NCI-H2081 treated with DMSO at 0.1 percent for 48 hours (cell line): ENCODE data around the gene FAM83B.
"Not testable (repeated sequence)": the region's sequence is repeated elsewhere in the genome, so short reads cannot be mapped to it uniquely, and the experiment has no call there.

ENCODE experiments used
- DNase-seq: peaks from one replicate; lab custom pipeline; 2025; lab: John Stamatoyannopoulos, UW

The FAM83B gene, protein sequence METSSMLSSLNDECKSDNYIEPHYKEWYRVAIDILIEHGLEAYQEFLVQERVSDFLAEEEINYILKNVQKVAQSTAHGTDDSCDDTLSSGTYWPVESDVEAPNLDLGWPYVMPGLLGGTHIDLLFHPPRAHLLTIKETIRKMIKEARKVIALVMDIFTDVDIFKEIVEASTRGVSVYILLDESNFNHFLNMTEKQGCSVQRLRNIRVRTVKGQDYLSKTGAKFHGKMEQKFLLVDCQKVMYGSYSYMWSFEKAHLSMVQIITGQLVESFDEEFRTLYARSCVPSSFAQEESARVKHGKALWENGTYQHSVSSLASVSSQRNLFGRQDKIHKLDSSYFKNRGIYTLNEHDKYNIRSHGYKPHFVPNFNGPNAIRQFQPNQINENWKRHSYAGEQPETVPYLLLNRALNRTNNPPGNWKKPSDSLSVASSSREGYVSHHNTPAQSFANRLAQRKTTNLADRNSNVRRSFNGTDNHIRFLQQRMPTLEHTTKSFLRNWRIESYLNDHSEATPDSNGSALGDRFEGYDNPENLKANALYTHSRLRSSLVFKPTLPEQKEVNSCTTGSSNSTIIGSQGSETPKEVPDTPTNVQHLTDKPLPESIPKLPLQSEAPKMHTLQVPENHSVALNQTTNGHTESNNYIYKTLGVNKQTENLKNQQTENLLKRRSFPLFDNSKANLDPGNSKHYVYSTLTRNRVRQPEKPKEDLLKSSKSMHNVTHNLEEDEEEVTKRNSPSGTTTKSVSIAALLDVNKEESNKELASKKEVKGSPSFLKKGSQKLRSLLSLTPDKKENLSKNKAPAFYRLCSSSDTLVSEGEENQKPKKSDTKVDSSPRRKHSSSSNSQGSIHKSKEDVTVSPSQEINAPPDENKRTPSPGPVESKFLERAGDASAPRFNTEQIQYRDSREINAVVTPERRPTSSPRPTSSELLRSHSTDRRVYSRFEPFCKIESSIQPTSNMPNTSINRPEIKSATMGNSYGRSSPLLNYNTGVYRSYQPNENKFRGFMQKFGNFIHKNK

GRCh38 chr6:54846243-54846856 lies at the start of gene FAM83B:
Gene FAM83B (plus strand): TSS chr6:54846771. CDS start chr6:54870247, 23,476 bp downstream.
- DNase-seq: no peak

DNA sequence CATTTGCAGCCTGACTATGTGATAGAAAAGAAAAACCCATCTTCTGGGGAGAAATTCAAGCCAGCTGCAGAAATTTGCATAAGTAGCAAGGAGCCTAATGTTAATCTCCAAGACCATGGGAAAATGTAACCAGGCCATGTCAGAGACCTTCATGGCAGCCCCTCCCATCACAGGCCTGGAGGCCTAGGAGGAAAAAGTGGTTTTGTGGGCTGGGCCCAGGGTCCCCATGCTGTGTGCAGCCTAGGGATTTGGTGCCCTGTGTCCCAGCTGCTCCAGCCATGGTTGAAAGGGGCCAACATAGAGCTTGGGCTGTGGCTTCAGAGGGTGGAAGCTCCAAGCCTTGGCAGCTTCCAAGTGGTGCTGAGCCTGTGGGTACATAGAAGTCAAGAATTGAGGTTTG lies 49.7 kb upstream of the FAM83B start:
- DNase-seq: not testable (repeated sequence)

- no peak for DNase-seq
Measured at GRCh38 chr6:54800050-54800600, 46.4 kb upstream of the FAM83B start.

- no peak for DNase-seq
Measured at GRCh38 chr6:54801244-54801643, 45.3 kb upstream of the FAM83B start.

GRCh38 chr6:54801669-54802068 lies 44.9 kb upstream of the FAM83B start:
- DNase-seq: peak; percentile 32

- no peak for DNase-seq
Measured at GRCh38 chr6:54802775-54803634, 43.6 kb upstream of the FAM83B start.

GRCh38 chr6:54805077-54805476 lies 41.5 kb upstream of the FAM83B start:
- no peak for DNase-seq

GRCh38 chr6:54810147-54810546 lies 36.4 kb upstream of the FAM83B start:
- DNase-seq: no peak

DNA sequence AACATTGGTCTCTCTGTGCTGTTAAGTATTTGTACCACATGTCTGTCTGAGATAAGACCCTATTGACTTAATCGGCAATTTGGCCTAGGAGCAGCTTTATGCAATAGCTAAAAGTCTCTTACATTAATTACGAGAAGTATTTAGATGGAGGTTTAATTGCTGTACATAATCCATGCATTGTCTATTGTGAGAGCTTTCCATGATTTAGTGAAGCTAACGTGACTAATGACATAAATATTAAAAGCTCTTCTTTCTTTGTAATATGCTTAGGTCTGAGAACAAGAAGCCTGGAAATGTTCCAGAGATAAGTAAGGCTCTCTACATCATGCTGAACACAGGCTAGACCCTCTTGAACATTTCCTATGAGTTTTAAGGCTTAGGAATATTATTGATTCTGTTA lies 32.7 kb upstream of the FAM83B start:
- DNase-seq: no peak

GRCh38 chr6:54817236-54817635 lies 29.3 kb upstream of the FAM83B start:
- DNase-seq: no peak

- DNase-seq: no peak
Measured at GRCh38 chr6:54817834-54818233, 28.7 kb upstream of the FAM83B start.

DNA sequence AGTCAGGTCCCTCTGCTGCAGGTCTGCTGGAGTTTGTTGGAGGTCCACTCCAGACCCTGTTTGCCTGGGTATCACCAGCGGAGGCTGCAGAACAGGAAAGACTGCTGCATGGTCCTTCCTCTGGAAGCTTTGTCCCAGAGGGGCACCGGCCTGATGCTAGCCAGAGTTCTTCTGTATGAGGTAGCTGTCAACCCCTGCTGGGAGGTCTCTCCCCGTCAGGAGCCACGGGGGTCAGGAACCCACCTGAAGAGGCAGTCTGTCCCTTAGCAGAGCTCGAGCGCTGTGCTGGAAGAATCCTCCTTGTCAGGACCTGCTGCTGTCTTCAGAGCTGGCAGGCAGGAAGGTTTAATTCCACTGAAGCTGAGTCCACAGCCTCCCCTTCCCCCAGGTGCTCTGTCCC lies 22.3 kb upstream of the FAM83B start:
- not testable (repeated sequence) for DNase-seq

DNA sequence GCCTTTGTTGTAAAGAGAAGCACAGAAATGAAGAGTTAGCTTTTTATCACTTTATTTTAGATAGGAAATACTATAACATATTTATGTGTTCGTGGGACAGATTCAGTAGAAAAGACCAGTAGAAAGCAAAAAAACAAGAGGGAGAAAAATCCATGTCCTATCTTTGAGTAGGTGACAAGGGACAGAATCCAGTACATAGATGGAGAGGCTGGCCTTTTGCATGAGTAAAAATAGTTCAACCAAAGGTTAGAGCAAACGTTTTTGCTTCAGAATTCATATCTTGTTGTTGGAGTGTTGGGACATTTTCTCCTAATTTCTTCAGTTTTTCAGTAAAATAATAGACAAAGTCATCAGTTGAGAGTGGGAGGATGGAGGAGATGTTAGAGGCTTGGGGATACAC lies 19.6 kb upstream of the FAM83B start:
- no peak for DNase-seq

DNA sequence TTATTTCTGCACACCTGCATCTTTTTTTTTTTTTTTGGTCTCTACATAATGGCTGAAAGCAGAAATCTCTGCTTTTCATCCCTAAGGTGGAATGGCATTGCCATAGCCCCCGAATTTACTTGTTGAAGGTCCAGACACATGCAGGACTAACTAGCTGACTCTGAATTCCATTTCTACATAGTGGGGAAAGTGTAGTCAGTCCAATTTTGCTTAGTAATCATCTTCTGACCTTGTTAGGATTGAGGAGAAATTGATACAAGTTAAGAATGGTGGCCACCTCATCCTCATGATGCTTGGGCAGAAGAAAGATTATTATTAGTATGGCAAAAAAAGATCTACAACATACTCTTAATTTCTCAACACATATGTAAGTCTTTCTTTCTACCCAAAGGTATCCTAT lies 16.4 kb upstream of the FAM83B start:
- DNase-seq: no peak

DNA sequence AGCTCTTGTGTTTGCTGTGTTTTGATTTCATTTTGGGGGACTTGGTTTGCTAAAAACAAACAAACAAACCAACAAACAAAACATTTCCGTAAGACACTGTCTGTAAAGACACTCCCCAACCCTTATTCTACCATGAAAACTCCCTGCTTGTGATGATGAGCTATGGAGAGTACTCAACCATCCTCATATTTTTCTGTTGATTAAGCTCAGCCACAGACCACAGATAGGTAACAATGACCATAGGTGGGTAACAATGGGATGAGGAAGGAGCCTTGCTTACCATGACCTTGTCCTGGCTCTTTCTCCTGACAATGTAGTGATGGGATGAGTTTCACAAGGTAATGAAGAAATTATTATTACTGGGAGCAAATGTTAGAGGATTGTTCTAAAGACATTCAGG lies 11.4 kb upstream of the FAM83B start:
- DNase-seq: no peak

- DNase-seq: no peak
Measured at GRCh38 chr6:54846857-54847674, 495 bp downstream of the FAM83B start.

DNA sequence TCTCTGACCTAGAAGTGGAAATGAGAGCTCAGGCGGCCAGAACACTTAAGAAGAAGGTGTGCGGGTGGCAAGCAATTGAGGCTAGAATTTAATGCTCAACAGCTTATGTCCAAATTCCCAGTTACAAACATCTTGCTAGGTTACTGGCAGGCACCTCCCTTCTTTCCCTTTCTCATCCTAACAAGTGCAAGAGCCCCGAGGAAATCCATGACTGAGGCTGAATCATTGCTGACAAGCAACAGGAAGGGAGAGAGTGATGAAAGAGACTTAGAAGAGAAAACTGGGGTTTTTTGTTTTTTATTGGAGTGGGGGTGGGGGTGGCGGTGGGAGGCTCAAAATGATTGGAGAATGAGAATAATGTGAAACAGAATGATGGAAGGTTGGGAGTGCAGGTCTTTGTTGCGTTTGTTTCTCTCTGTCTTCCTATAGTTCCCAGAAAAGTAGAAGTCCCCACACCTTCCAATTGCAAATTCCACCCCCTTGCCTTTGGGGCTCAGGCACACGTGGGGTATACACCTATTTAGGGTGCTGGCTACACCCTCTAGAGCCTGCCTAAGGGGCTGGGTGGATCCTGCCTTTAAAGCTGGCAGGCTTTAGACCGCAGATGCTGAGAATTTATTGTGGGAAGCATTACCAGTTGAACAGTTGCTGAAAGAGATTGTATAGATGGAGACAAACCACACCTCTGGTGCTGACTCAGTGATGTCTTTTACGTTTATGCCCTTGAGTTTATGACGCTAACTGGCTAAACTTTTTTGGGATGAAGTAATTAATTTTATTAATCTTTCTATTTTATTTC lies 1.4 kb downstream of the FAM83B start:
- no peak for DNase-seq

DNA sequence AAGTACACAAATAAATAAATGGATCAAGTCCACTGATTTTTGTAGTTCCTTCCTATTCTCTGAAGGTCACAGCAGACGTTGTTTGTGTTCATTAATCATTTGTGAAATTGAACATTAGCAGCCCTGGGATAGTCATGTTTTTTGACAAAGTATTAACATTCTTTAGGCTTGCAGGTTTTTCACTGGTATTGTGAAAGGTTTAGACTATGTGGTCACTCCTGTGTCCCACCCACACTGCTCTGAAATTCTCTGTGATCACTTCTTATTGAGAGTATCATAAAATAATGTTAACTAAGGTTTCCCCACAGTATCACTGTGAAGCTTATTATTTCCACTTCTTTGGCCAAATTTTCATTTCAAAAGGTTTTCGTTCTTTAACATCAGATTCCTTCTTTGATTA lies 3.5 kb downstream of the FAM83B start:
- no peak for DNase-seq

GRCh38 chr6:54856129-54856528 lies 9.6 kb downstream of the FAM83B start:
- no peak for DNase-seq
